Activated CD8-positive, alpha-beta T cell treated with anti-CD3 and anti-CD28 coated beads for 36 hours (primary cell): ENCODE data around the gene APOA5. TPM values are rescaled to one million over a fixed set of nuclear protein-coding genes. Genes with fewer than 3 reads are reported as not detected.

ENCODE experiments used
- ATAC-seq: fragments of 200-7000 bp; cut with Tn5 transposase; one replicate; pipeline ENCODE4 v1.10.0; 2021; ENCODE audit warnings: mild to moderate bottlenecking, moderate library complexity
- CTCF ChIA-PET: fragments of 350-600 bp; sonication (Branson Sonifier 250); formaldehyde crosslinking; loops from one replicate; lab custom pipeline; 2021; ENCODE audit warnings: antibody characterized with exemption; lab: Charles Lee
- POLR2A ChIA-PET: fragments of 350-600 bp; sonication (Branson Sonifier 250); formaldehyde crosslinking; loops from one replicate; lab custom pipeline; 2021; ENCODE audit warnings: antibody characterized with exemption; lab: Charles Lee
- DNase-seq: peaks from one replicate; pipeline ENCODE4 v3.0.0-alpha.2; 2020
- H3K27ac Mint-ChIP-seq: one replicate; pipeline ENCODE4 v1.8.0; 2021; ENCODE audit warnings: mild to moderate bottlenecking, mixed read lengths
- H3K27me3 Mint-ChIP-seq: one replicate; pipeline ENCODE4 v1.8.0; 2021; ENCODE audit warnings: mixed read lengths
- H3K36me3 Mint-ChIP-seq: one replicate; pipeline ENCODE4 v1.8.0; 2021; ENCODE audit warnings: low read depth, mixed read lengths
- H3K4me1 Mint-ChIP-seq: one replicate; pipeline ENCODE4 v1.8.0; 2021; ENCODE audit warnings: low read depth, mixed read lengths
- H3K4me3 Mint-ChIP-seq: one replicate; pipeline ENCODE4 v1.8.0; 2021; ENCODE audit warnings: mild to moderate bottlenecking, moderate library complexity, mixed read lengths
- H3K9me3 Mint-ChIP-seq: one replicate; pipeline ENCODE4 v1.8.0; 2021; ENCODE audit warnings: mixed read lengths
- intact Hi-C: fragments of 100-400 bp; cut with micrococcal nuclease; formaldehyde crosslinking; loops from one replicate; pipeline ENCODE4 v1.10.0; 2022
- total RNA-seq, 2 experiments: library from RNA; stranded (reverse); gene quantifications; one replicate each; pipeline ENCODE4 v1.2.3, GENCODE V29; 2021
- TF ChIP-seq, protein P1 (sequence below): fragments of 200-600 bp; IDR thresholded peaks from one replicate; pipeline ENCODE4 v1.8.0; 2022; ENCODE audit warnings: antibody characterized with exemption, mild to moderate bottlenecking

Gene APOA5
- total RNA-seq, 2 experiments from 2014 or later, result not detected

DNA sequence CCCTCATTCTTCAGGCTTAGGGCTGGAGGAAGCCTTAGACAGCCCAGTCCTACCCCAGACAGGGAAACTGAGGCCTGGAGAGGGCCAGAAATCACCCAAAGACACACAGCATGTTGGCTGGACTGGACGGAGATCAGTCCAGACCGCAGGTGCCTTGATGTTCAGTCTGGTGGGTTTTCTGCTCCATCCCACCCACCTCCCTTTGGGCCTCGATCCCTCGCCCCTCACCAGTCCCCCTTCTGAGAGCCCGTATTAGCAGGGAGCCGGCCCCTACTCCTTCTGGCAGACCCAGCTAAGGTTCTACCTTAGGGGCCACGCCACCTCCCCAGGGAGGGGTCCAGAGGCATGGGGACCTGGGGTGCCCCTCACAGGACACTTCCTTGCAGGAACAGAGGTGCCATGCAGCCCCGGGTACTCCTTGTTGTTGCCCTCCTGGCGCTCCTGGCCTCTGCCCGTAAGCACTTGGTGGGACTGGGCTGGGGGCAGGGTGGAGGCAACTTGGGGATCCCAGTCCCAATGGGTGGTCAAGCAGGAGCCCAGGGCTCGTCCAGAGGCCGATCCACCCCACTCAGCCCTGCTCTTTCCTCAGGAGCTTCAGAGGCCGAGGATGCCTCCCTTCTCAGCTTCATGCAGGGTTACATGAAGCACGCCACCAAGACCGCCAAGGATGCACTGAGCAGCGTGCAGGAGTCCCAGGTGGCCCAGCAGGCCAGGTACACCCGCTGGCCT, 38.7 kb upstream of the APOA5 start:
- DNase-seq, result no peak
- intact Hi-C loops, result no loop called here
- H3K4me3 Mint-ChIP-seq, result no peak overlapping the region

DNA sequence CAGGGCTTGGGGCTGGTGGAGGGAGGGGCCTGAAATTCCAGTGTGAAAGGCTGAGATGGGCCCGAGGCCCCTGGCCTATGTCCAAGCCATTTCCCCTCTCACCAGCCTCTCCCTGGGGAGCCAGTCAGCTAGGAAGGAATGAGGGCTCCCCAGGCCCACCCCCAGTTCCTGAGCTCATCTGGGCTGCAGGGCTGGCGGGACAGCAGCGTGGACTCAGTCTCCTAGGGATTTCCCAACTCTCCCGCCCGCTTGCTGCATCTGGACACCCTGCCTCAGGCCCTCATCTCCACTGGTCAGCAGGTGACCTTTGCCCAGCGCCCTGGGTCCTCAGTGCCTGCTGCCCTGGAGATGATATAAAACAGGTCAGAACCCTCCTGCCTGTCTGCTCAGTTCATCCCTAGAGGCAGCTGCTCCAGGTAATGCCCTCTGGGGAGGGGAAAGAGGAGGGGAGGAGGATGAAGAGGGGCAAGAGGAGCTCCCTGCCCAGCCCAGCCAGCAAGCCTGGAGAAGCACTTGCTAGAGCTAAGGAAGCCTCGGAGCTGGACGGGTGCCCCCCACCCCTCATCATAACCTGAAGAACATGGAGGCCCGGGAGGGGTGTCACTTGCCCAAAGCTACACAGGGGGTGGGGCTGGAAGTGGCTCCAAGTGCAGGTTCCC, 38.0 kb upstream of the APOA5 start, which contains the start of gene APOC3:
APOC3 (plus strand) TSS at position 383 of the 659 bp plus-strand sequence. CDS start 676 bp downstream, outside the sequence.
- no peaks in the 10 kb centered on the region for H3K27me3 Mint-ChIP-seq
- DNase-seq (no peak), ATAC-seq (no peak)
- no peaks in the 10 kb centered on the region for H3K36me3 Mint-ChIP-seq
- H3K9me3 Mint-ChIP-seq, result no peaks in the 10 kb centered on the region
- TF ChIP-seq, protein P1, sequence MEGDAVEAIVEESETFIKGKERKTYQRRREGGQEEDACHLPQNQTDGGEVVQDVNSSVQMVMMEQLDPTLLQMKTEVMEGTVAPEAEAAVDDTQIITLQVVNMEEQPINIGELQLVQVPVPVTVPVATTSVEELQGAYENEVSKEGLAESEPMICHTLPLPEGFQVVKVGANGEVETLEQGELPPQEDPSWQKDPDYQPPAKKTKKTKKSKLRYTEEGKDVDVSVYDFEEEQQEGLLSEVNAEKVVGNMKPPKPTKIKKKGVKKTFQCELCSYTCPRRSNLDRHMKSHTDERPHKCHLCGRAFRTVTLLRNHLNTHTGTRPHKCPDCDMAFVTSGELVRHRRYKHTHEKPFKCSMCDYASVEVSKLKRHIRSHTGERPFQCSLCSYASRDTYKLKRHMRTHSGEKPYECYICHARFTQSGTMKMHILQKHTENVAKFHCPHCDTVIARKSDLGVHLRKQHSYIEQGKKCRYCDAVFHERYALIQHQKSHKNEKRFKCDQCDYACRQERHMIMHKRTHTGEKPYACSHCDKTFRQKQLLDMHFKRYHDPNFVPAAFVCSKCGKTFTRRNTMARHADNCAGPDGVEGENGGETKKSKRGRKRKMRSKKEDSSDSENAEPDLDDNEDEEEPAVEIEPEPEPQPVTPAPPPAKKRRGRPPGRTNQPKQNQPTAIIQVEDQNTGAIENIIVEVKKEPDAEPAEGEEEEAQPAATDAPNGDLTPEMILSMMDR, result no peak
- H3K4me1 Mint-ChIP-seq, result no peaks in the 10 kb centered on the region
- H3K27ac Mint-ChIP-seq, result no peak within 1 kb of the TSS
- ChIA-PET POLR2A (no interaction called here), CTCF (no interaction called here)
- H3K4me3 Mint-ChIP-seq, result no peak within 1 kb of the TSS
- intact Hi-C loops, result no loop called here

More for the DNA sequence above, 38.7 kb upstream of the APOA5 start:
- no peak for ATAC-seq
- Mint-ChIP-seq H3K4me1 (no peaks in the 10 kb centered on the region), H3K27me3 (no peaks in the 10 kb centered on the region), H3K27ac (no peak overlapping the region), H3K36me3 (no peaks in the 10 kb centered on the region), H3K9me3 (no peaks in the 10 kb centered on the region)
- POLR2A ChIA-PET, result interaction anchor here (1.0 kb wide), 1 partner anchor 8 kb away, joined by 3 read pairs; no protein-coding TSS in a partner anchor
- TF ChIP-seq, protein P1, result no peak
- CTCF ChIA-PET, result no interaction called here

DNA sequence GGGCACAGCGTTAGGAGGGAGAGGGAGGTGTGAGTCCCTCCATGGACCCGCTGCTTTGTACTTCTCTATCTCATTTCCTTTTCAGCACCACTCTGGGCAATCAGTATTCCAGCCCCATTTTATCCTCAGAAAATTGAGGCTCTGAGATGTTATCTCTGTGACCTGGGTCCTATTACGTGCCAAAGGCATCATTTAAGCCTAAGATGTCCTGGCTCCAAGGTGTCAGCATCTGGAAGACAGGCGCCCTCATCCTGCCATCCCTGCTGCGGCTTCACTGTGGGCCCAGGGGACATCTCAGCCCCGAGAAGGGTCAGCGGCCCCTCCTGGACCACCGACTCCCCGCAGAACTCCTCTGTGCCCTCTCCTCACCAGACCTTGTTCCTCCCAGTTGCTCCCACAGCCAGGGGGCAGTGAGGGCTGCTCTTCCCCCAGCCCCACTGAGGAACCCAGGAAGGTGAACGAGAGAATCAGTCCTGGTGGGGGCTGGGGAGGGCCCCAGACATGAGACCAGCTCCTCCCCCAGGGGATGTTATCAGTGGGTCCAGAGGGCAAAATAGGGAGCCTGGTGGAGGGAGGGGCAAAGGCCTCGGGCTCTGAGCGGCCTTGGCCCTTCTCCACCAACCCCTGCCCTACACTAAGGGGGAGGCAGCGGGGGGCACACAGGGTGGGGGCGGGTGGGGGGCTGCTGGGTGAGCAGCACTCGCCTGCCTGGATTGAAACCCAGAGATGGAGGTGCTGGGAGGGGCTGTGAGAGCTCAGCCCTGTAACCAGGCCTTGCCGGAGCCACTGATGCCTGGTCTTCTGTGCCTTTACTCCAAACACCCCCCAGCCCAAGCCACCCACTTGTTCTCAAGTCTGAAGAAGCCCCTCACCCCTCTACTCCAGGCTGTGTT, 37.2 kb upstream of the APOA5 start:
- intact Hi-C loops, result no loop called here
- no peak for DNase-seq
- Mint-ChIP-seq H3K4me1 (no peaks in the 10 kb centered on the region), H3K9me3 (no peaks in the 10 kb centered on the region), H3K27me3 (no peaks in the 10 kb centered on the region), H3K36me3 (no peaks in the 10 kb centered on the region), H3K4me3 (no peak overlapping the region), H3K27ac (no peak overlapping the region)
- no peak for ATAC-seq
- CTCF ChIA-PET, result no interaction called here
- TF ChIP-seq, protein P1, result no peak
- POLR2A ChIA-PET, result no interaction called here

DNA sequence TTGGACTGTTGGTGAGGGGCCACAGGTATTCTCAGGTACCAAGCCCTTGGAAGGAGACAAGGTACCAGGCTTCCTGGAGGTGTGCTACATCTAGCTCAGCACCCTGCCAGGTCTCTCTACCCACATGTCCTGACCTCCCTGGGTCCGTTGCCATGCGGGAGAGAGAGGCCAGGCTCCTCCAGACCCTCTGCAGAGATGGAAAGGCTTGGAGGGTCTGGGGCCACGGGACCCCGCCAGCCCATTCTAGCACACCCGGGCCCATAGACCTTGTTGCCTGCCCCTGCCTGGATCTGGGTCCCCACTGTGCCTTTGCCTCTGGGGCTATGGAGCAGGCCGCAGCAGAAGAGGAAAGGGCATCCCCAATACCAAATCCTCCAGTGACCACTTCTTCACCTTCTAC, 35.8 kb upstream of the APOA5 start:
- CTCF ChIA-PET, result interaction anchor here (1.0 to 1.2 kb wide), 2 partner anchors 8 to 95 kb away, joined by 3 to 4 read pairs; no protein-coding TSS in a partner anchor
- POLR2A ChIA-PET, result no interaction called here

More for the DNA sequence above, 35.8 kb upstream of the APOA5 start:
- intact Hi-C loops, result no loop called here
- TF ChIP-seq, protein P1, result no peak
- no peaks in the 10 kb centered on the region for H3K9me3 Mint-ChIP-seq
- ATAC-seq, result no peak
- no peaks in the 10 kb centered on the region for H3K36me3 Mint-ChIP-seq
- H3K4me1 Mint-ChIP-seq, result no peaks in the 10 kb centered on the region
- DNase-seq, result no peak
- no peak overlapping the region for H3K27ac Mint-ChIP-seq
- no peaks in the 10 kb centered on the region for H3K27me3 Mint-ChIP-seq
- no peak overlapping the region for H3K4me3 Mint-ChIP-seq
